ENCODE results near the gene HCAR1. TPM values are rescaled to one million over a fixed set of nuclear protein-coding genes. Genes with fewer than 3 reads are reported as not detected.

Gene HCAR1
- total and polyA plus RNA-seq, 4 donors: 0.01 to 0.19 TPM; not detected in 2

- H3K36me3 ChIP-seq (ENCODE audit: control insufficient read depth in 4 of 4, insufficient read depth in 3 of 4, low read depth in 1 of 4, low read length in 3 of 4): no peaks in the 10 kb centered on the region
- H3K4me1 ChIP-seq (ENCODE audit: control insufficient read depth in 4 of 4, insufficient read depth in 4 of 4, low read length in 3 of 4): no peaks in the 10 kb centered on the region
- H3K4me3 ChIP-seq (ENCODE audit: low read depth in 1 of 3, low read length in 3 of 3): no peak overlapping the region
- H3K9ac ChIP-seq (ENCODE audit: low read depth in 1 of 2, low read length in 2 of 2): no peak overlapping the region
- 92% methylated on average over 7 of the region's 7 CpGs for WGBS
- H3K27ac ChIP-seq (ENCODE audit: low read depth in 1 of 2, low read length in 2 of 2): no peak overlapping the region
- H3K9me3 ChIP-seq (ENCODE audit: control insufficient read depth in 4 of 4, low read length in 3 of 4): no peaks in the 10 kb centered on the region
- no peaks in the 10 kb centered on the region for H3K27me3 ChIP-seq (ENCODE audit: control insufficient read depth in 4 of 4, insufficient read depth in 4 of 4, low read length in 3 of 4)
- TF ChIP-seq MAX (IDR thresholded peaks at IDR 0.05) (no peak), JUND (IDR thresholded peaks at IDR 0.05) (no peak), GABPA (IDR thresholded peaks at IDR 0.05 in 1 of 2, conservative IDR thresholded peaks at IDR 0.05 in 1 of 2) (no peak), ZBTB33 (IDR thresholded peaks at IDR 0.05) (no peak), HNF4A (conservative IDR thresholded peaks at IDR 0.05) (no peak), TAF1 (conservative IDR thresholded peaks at IDR 0.05) (no peak), SP1 (IDR thresholded peaks at IDR 0.05) (no peak), HNF4G (IDR thresholded peaks at IDR 0.05) (no peak), CTCF (IDR thresholded peaks at IDR 0.05; ENCODE audit: low read depth, low read length, missing input control) (no peak), YY1 (IDR thresholded peaks at IDR 0.05) (no peak), FOXA2 (IDR thresholded peaks at IDR 0.05) (no peak), ATF3 (IDR thresholded peaks at IDR 0.05) (no peak)
- no peak for DNase-seq (ENCODE audit: low spot score)
Observed at GRCh38 chr12:122738571-122738970, 7.9 kb upstream of the HCAR1 start.

GRCh38 chr12:122732611-122733010 lies 2.0 kb upstream of the HCAR1 start:
- no peaks in the 10 kb centered on the region for H3K27me3 ChIP-seq (ENCODE audit: control insufficient read depth in 4 of 4, insufficient read depth in 4 of 4, low read length in 3 of 4)
- H3K9ac ChIP-seq (ENCODE audit: low read depth in 1 of 2, low read length in 2 of 2): no peak overlapping the region
- no peaks in the 10 kb centered on the region for H3K9me3 ChIP-seq (ENCODE audit: control insufficient read depth in 4 of 4, low read length in 3 of 4)
- TF ChIP-seq MAX (IDR thresholded peaks at IDR 0.05) (no peak), GABPA (IDR thresholded peaks at IDR 0.05 in 1 of 2, conservative IDR thresholded peaks at IDR 0.05 in 1 of 2) (no peak), ATF3 (IDR thresholded peaks at IDR 0.05) (no peak), FOXA2 (IDR thresholded peaks at IDR 0.05) (no peak), REST (IDR thresholded peaks at IDR 0.05) (no peak), NR2F2 (IDR thresholded peaks at IDR 0.05) (no peak), JUND (IDR thresholded peaks at IDR 0.05) (no peak), HNF4G (IDR thresholded peaks at IDR 0.05) (no peak), TAF1 (conservative IDR thresholded peaks at IDR 0.05) (no peak), ZBTB33 (IDR thresholded peaks at IDR 0.05) (no peak), HNF4A (conservative IDR thresholded peaks at IDR 0.05) (no peak), EGR1 (IDR thresholded peaks at IDR 0.05; ENCODE audit: low read depth in 2 of 2) (no peak)
- H3K4me3 ChIP-seq (ENCODE audit: low read depth in 1 of 3, low read length in 3 of 3): no peak overlapping the region
- no peaks in the 10 kb centered on the region for H3K4me1 ChIP-seq (ENCODE audit: control insufficient read depth in 4 of 4, insufficient read depth in 4 of 4, low read length in 3 of 4)
- 88% methylated on average over 4 of the region's 4 CpGs for WGBS
- H3K36me3 ChIP-seq (ENCODE audit: control insufficient read depth in 4 of 4, insufficient read depth in 3 of 4, low read depth in 1 of 4, low read length in 3 of 4): no peaks in the 10 kb centered on the region
- no peak for DNase-seq (ENCODE audit: low spot score)
- H3K27ac ChIP-seq (ENCODE audit: low read depth in 1 of 2, low read length in 2 of 2): no peak overlapping the region

Measured in liver (tissue), 9 donors.